ENCODE measurements around the gene PPP1R12A.
A peak's percentile ranks its signal among the peaks of the same experiment; 100 is the strongest.

The PPP1R12A gene

GRCh38 chr12:79778802-79779448 is 156.0 kb downstream of the PPP1R12A start:
- Histone ChIP-seq H3K4me3 (no peak overlapping the region), H3K36me3 (peaks cover 16 to 36% (median 16%) of the 10 kb centered on the region in 3 donors), H3K4me1 (peaks cover 0 to 46% (median 7%) of the 10 kb centered on the region in 4 donors), H3K27me3 (no peaks in the 10 kb centered on the region), H3K27ac (no peak overlapping the region), H3K9me3 (no peaks in the 10 kb centered on the region)
- DNase-seq: no peak
- intact Hi-C loops (cut with DNase I; ENCODE audit: low total_unique reads): no loop called here
- TF ChIP-seq CTCF (IDR thresholded peaks at IDR 0.05): no peak

GRCh38 chr12:79776111-79776510 is 158.8 kb downstream of the PPP1R12A start:
- intact Hi-C loops (cut with DNase I; ENCODE audit: low total_unique reads): no loop called here
- H3K4me3 ChIP-seq: no peak overlapping the region
- H3K27ac ChIP-seq: peak overlapping the region; percentile 51 to 52
- no peaks in the 10 kb centered on the region for H3K9me3 ChIP-seq
- no peak for DNase-seq
- no peaks in the 10 kb centered on the region for H3K27me3 ChIP-seq
- H3K4me1 ChIP-seq: peaks cover 0 to 31% (median 0%) of the 10 kb centered on the region in 4 donors
- no peak for TF ChIP-seq CTCF (IDR thresholded peaks at IDR 0.05)
- peaks cover 9 to 36% (median 16%) of the 10 kb centered on the region in 3 donors for H3K36me3 ChIP-seq

- intact Hi-C loops (cut with DNase I; ENCODE audit: low total_unique reads): no loop called here
- Histone ChIP-seq H3K27ac (peak overlapping the region; percentile 51 to 52), H3K27me3 (no peaks in the 10 kb centered on the region), H3K4me1 (peaks cover 0 to 31% (median 0%) of the 10 kb centered on the region in 4 donors), H3K9me3 (no peaks in the 10 kb centered on the region), H3K36me3 (peaks cover 9 to 36% (median 16%) of the 10 kb centered on the region in 3 donors), H3K4me3 (no peak overlapping the region)
- TF ChIP-seq CTCF (IDR thresholded peaks at IDR 0.05): no peak
- no peak for DNase-seq
Measured at GRCh38 chr12:79775355-79776027, 159.4 kb downstream of the PPP1R12A start.

GRCh38 chr12:79773896-79774295 is 161.0 kb downstream of the PPP1R12A start:
- no peak for DNase-seq
- Histone ChIP-seq H3K4me3 (no peak overlapping the region), H3K36me3 (peaks cover 3 to 24% (median 9%) of the 10 kb centered on the region in 3 donors), H3K27ac (no peak overlapping the region), H3K4me1 (peaks cover 0 to 39% (median 5%) of the 10 kb centered on the region in 4 donors), H3K9me3 (no peaks in the 10 kb centered on the region), H3K27me3 (no peaks in the 10 kb centered on the region)
- intact Hi-C loops (cut with DNase I; ENCODE audit: low total_unique reads): no loop called here
- no peak for TF ChIP-seq CTCF (IDR thresholded peaks at IDR 0.05)

- H3K4me3 ChIP-seq: no peak overlapping the region
- H3K27ac ChIP-seq: no peak overlapping the region
- H3K9me3 ChIP-seq: no peaks in the 10 kb centered on the region
- peaks cover 0 to 3% (median 0%) of the 10 kb centered on the region in 3 donors for H3K36me3 ChIP-seq
- TF ChIP-seq CTCF (IDR thresholded peaks at IDR 0.05): no peak
- peaks cover 0 to 24% (median 6%) of the 10 kb centered on the region in 4 donors for H3K4me1 ChIP-seq
- intact Hi-C loops (cut with DNase I; ENCODE audit: low total_unique reads): no loop called here
- no peak for DNase-seq
- no peaks in the 10 kb centered on the region for H3K27me3 ChIP-seq
Measured at GRCh38 chr12:79769860-79770485, 164.9 kb downstream of the PPP1R12A start.

All from tibial artery (tissue), 4 donors.